H9 (cell line): Measurements from ENCODE around the gene CELA3B. TPM values are rescaled to one million over a fixed set of nuclear protein-coding genes. Genes with fewer than 3 reads are reported as not detected.

Source experiments
- DNase-seq: peaks from one replicate; pipeline ENCODE4 v3.0.0-alpha.2; 2017
- H2AFZ ChIP-seq: one replicate; pipeline ENCODE4 v1.6.1; 2013; ENCODE audit warnings: mild to moderate bottlenecking, low read length, control low read depth, moderate library complexity
- H2AK5ac ChIP-seq: 2 replicates; pipeline ENCODE4 v1.6.1; 2013; ENCODE audit warnings: low read length, control low read depth, mixed read lengths; ENCODE audit not compliant: insufficient read length
- H2BK120ac ChIP-seq: one replicate; pipeline ENCODE4 v1.6.1; 2013; ENCODE audit warnings: low read depth, mild to moderate bottlenecking, low read length, control low read depth, inconsistent platforms; ENCODE audit not compliant: poor library complexity, severe bottlenecking
- H2BK12ac ChIP-seq: 2 replicates; pipeline ENCODE4 v1.6.1; 2013; ENCODE audit warnings: low read length, control low read depth, mixed read lengths, low read depth; ENCODE audit not compliant: insufficient read length
- H2BK15ac ChIP-seq: 2 replicates; pipeline ENCODE4 v1.6.1; 2013; ENCODE audit warnings: low read depth, low read length, control low read depth
- H2BK20ac ChIP-seq: one replicate; pipeline ENCODE4 v1.6.1; 2013; ENCODE audit warnings: low read depth, mild to moderate bottlenecking, low read length, control low read depth, inconsistent platforms; ENCODE audit not compliant: poor library complexity, severe bottlenecking
- H2BK5ac ChIP-seq: 2 replicates; pipeline ENCODE4 v1.6.1; 2013; ENCODE audit warnings: low read length, control low read depth, mixed read lengths; ENCODE audit not compliant: insufficient read length
- H3K14ac ChIP-seq: 2 replicates; pipeline ENCODE4 v1.6.1; 2013; ENCODE audit warnings: low read length, control low read depth; ENCODE audit not compliant: insufficient read depth
- H3K18ac ChIP-seq: 2 replicates; pipeline ENCODE4 v1.6.1; 2013; ENCODE audit warnings: low read depth, mild to moderate bottlenecking, mixed read lengths, low read length, control low read depth; ENCODE audit not compliant: insufficient read length
- H3K23ac ChIP-seq: 2 replicates; pipeline ENCODE4 v1.6.1; 2013; ENCODE audit warnings: low read length, control low read depth, mixed read lengths, low read depth; ENCODE audit not compliant: insufficient read length
- H3K23me2 ChIP-seq: 2 replicates; pipeline ENCODE4 v1.6.1; 2013; ENCODE audit warnings: low read depth, mild to moderate bottlenecking, mixed read lengths, low read length, control low read depth; ENCODE audit not compliant: insufficient read length, poor library complexity, severe bottlenecking
- H3K27ac ChIP-seq: 2 replicates; pipeline ENCODE4 v1.5.1; 2013; ENCODE audit warnings: low read length, control low read depth, mixed read lengths, low read depth; ENCODE audit not compliant: insufficient read length
- H3K27me3 ChIP-seq: 2 replicates; pipeline ENCODE4 v1.6.1; 2013; ENCODE audit warnings: low read length, control low read depth, inconsistent platforms; ENCODE audit not compliant: insufficient read depth
- H3K4ac ChIP-seq: 2 replicates; pipeline ENCODE4 v1.6.1; 2013; ENCODE audit warnings: low read depth, mild to moderate bottlenecking, control low read depth, inconsistent platforms, low read length, moderate library complexity
- H3K4me1 ChIP-seq: 2 replicates; pipeline ENCODE4 v1.6.1; 2013; ENCODE audit warnings: low read length, control low read depth, inconsistent platforms; ENCODE audit not compliant: insufficient read depth
- H3K4me2 ChIP-seq: 2 replicates; pipeline ENCODE4 v1.6.1; 2013; ENCODE audit warnings: low read length, control low read depth, mixed read lengths; ENCODE audit not compliant: insufficient read length, insufficient read depth
- H3K56ac ChIP-seq: 2 replicates; pipeline ENCODE4 v1.6.1; 2013; ENCODE audit warnings: low read depth, mild to moderate bottlenecking, mixed read lengths, low read length, control low read depth; ENCODE audit not compliant: insufficient read length
- H3K79me1 ChIP-seq: 2 replicates; pipeline ENCODE4 v1.6.1; 2013; ENCODE audit warnings: low read depth, mild to moderate bottlenecking, moderate library complexity, low read length, control low read depth, inconsistent platforms; ENCODE audit not compliant: insufficient read depth, poor library complexity, severe bottlenecking
- H3K79me2 ChIP-seq: 2 replicates; pipeline ENCODE4 v1.6.1; 2013; ENCODE audit warnings: low read length, control low read depth, inconsistent platforms; ENCODE audit not compliant: insufficient read depth
- H3K9ac ChIP-seq: 2 replicates; pipeline ENCODE4 v1.6.1; 2013; ENCODE audit warnings: low read length, control low read depth, mixed read lengths; ENCODE audit not compliant: insufficient read length; ENCODE audit errors: extremely low read depth
- H3K9me3 ChIP-seq: one replicate; pipeline ENCODE4 v1.6.1; 2013; ENCODE audit warnings: low read depth, low read length, inconsistent platforms; ENCODE audit not compliant: control insufficient read depth
- H3T11ph ChIP-seq: one replicate; pipeline ENCODE4 v1.6.1; 2013; ENCODE audit warnings: mild to moderate bottlenecking, low read length, control low read depth, inconsistent platforms
- H4K20me1 ChIP-seq: one replicate; pipeline ENCODE4 v1.6.1; 2013; ENCODE audit not compliant: control insufficient read depth, insufficient read length, insufficient read depth
- H4K5ac ChIP-seq: 2 replicates; pipeline ENCODE4 v1.6.1; 2013; ENCODE audit warnings: low read depth, mild to moderate bottlenecking, mixed read lengths, low read length, control low read depth; ENCODE audit not compliant: insufficient read length
- H4K8ac ChIP-seq: replicated peaks from 2 replicates; pipeline ENCODE4 v1.6.1; 2013; ENCODE audit warnings: low read length, control low read depth, mixed read lengths, low read depth; ENCODE audit not compliant: insufficient read length
- H4K91ac ChIP-seq: 2 replicates; pipeline ENCODE4 v1.6.1; 2013; ENCODE audit warnings: low read depth, mild to moderate bottlenecking, moderate library complexity, mixed read lengths, low read length, control low read depth; ENCODE audit not compliant: insufficient read length
- H3K27ac Mint-ChIP-seq, 3 experiments: 2 replicates in 2 of 3; 3 replicates in 1 of 3; pipeline ENCODE4 v1.8.0; 2020 to 2021; ENCODE audit warnings: mixed read lengths in 3 of 3, mild to moderate bottlenecking in 1 of 3, moderate library complexity in 1 of 3
- H3K27me3 Mint-ChIP-seq: 2 replicates; pipeline ENCODE4 v1.8.0; 2021; ENCODE audit warnings: low read depth, mild to moderate bottlenecking, moderate library complexity, mixed read lengths
- H3K36me3 Mint-ChIP-seq, 3 experiments: 2 replicates in 2 of 3; 3 replicates in 1 of 3; pipeline ENCODE4 v1.8.0; 2020 to 2021; ENCODE audit warnings: low read depth in 3 of 3, mixed read lengths in 3 of 3; ENCODE audit not compliant: insufficient read depth in 1 of 3
- H3K4me1 Mint-ChIP-seq, 2 experiments: 2 replicates each; pipeline ENCODE4 v1.8.0; 2020; ENCODE audit warnings: mixed read lengths in 2 of 2
- H3K4me3 Mint-ChIP-seq, 2 experiments: 2 replicates in 1 of 2; 3 replicates in 1 of 2; pipeline ENCODE4 v1.8.0; 2020 to 2021; ENCODE audit warnings: mild to moderate bottlenecking in 2 of 2, mixed read lengths in 2 of 2, moderate library complexity in 1 of 2
- H3K9me3 Mint-ChIP-seq, 2 experiments: 2 replicates in 1 of 2; 3 replicates in 1 of 2; pipeline ENCODE4 v1.8.0; 2020; ENCODE audit warnings: mild to moderate bottlenecking in 2 of 2, mixed read lengths in 2 of 2, moderate library complexity in 1 of 2
- CTCF ChIP-seq: fragments of 200-600 bp; sonication (generic); conservative IDR thresholded peaks from 3 replicates; pipeline ENCODE4 v1.8.0; 2021; ENCODE audit warnings: antibody characterized with exemption, mild to moderate bottlenecking
- WGBS: extraction: QIAGEN DNeasy Blood & Tissue Kit; methylation state at CpG from one replicate; pipeline ENCODE4 v1.1.7; 2013; ENCODE audit warnings: missing lambda C conversion rate, low lambda C conversion rate, mixed read lengths; ENCODE audit not compliant: insufficient read length; ENCODE audit errors: extremely low coverage; 5-methylcytosine and 5-hydroxymethylcytosine counted together
- total RNA-seq: library from RNA; stranded (reverse); gene quantifications from 2 replicates; pipeline ENCODE4 v1.2.1, GENCODE V29; 2021

Gene CELA3B
- total RNA-seq, 1 experiment from 2014 or later = not detected

- peaks cover 14% of the 10 kb centered on the region for H3K23me2 ChIP-seq
- H3K79me1 ChIP-seq = no peaks in the 10 kb centered on the region
- H4K20me1 ChIP-seq = no peaks in the 10 kb centered on the region
- H4K8ac ChIP-seq = no peak overlapping the region
- Mint-ChIP-seq H3K27ac (no peak overlapping the region), H3K4me1 (peaks cover 52 to 59% of the 10 kb centered on the region in 2 experiments), H3K4me3 (no peak overlapping the region), H3K9me3 (no peaks in the 10 kb centered on the region; a peak in 1 of 5 replicates), H3K27me3 (peaks cover 2% of the 10 kb centered on the region; the same call in 1 of the 2 replicates), H3K36me3 (no peaks in the 10 kb centered on the region)
- no peak for TF ChIP-seq CTCF
- H3K79me2 ChIP-seq = peaks cover 2% of the 10 kb centered on the region; the same call in 1 of the 2 replicates
- H3K23ac ChIP-seq = no peak overlapping the region
- H2BK20ac ChIP-seq = no peak overlapping the region
- no peak overlapping the region for H3K27ac ChIP-seq
- no peak overlapping the region for H2BK15ac ChIP-seq
- DNase-seq = no peak
- no peaks in the 10 kb centered on the region for H3K9me3 ChIP-seq
- no peak overlapping the region for H3K4ac ChIP-seq
- H2BK120ac ChIP-seq = no peak overlapping the region
- H2AK5ac ChIP-seq = no peak overlapping the region
- H2BK12ac ChIP-seq = no peak overlapping the region
- no peak overlapping the region for H4K5ac ChIP-seq
- H3K14ac ChIP-seq = no peak overlapping the region
- H3T11ph ChIP-seq = no peak overlapping the region
- no peak overlapping the region for H3K18ac ChIP-seq
- no peaks in the 10 kb centered on the region for H3K27me3 ChIP-seq
- H3K9ac ChIP-seq = no peak overlapping the region
- H3K4me1 ChIP-seq = peaks cover 3% of the 10 kb centered on the region; the same call in 1 of the 2 replicates
- H4K91ac ChIP-seq = no peak overlapping the region
- no peak overlapping the region for H3K56ac ChIP-seq
- no CpG with 5 or more reads among the region's 2 CpGs for WGBS
- H3K4me2 ChIP-seq = no peak overlapping the region
- H2BK5ac ChIP-seq = no peak overlapping the region
- H2AFZ ChIP-seq = no peak overlapping the region
Observed at GRCh38 chr1:21940492-21940891, 36.3 kb upstream of the CELA3B start.
